ENCODE results near the gene SGCD.

- no peak for TF ChIP-seq MXI1 (IDR thresholded peaks at IDR 0.05; ENCODE audit: low read depth, low read length)
- TF ChIP-seq CTCF (IDR thresholded peaks at IDR 0.05): no peak
- TF ChIP-seq POLR2AphosphoS5 (IDR thresholded peaks at IDR 0.05; ENCODE audit: low read depth, low read length): no peak
- TF ChIP-seq YY1 (IDR thresholded peaks at IDR 0.05; ENCODE audit: low read depth): no peak
- TF ChIP-seq RXRA (IDR thresholded peaks at IDR 0.05; ENCODE audit: borderline replicate concordance, low read depth): no peak
- TF ChIP-seq USF1 (IDR thresholded peaks at IDR 0.05; ENCODE audit: borderline replicate concordance, low read depth): no peak
- TF ChIP-seq JUND (IDR thresholded peaks at IDR 0.05): no peak
- TF ChIP-seq FOXM1 (IDR thresholded peaks at IDR 0.05; ENCODE audit: low read depth): no peak
- no peak for TF ChIP-seq TAF1 (IDR thresholded peaks at IDR 0.05; ENCODE audit: borderline replicate concordance, low read depth, low read length)
- TF ChIP-seq PBX3 (IDR thresholded peaks at IDR 0.05): no peak
- no peak for TF ChIP-seq USF2 (IDR thresholded peaks at IDR 0.05; ENCODE audit: borderline replicate concordance, low read depth, low read length)
These were observed 92.7 kb downstream of the SGCD start for GRCh38 chr5:156419661-156420060.

Data from SK-N-SH (cell line).